Hepatocyte (in vitro differentiated cells): Measurements from ENCODE around the gene PARVG.

Experiments
- CTCF ChIP-seq: fragments of 200-600 bp; sonication (generic); IDR thresholded peaks from 2 replicates; pipeline ENCODE4 v1.5.1; 2016; ENCODE audit warnings: antibody characterized with exemption, mild to moderate bottlenecking; ENCODE audit not compliant: poor library complexity
- EZH2 ChIP-seq: fragments of 200-600 bp; sonication (generic); IDR thresholded peaks from 2 replicates; pipeline ENCODE4 v1.6.1; 2016; ENCODE audit warnings: antibody characterized with exemption, mild to moderate bottlenecking, borderline replicate concordance
- EZH2phosphoT487 ChIP-seq: fragments of 200-600 bp; sonication (generic); IDR thresholded peaks from one replicate; pipeline ENCODE4 v1.6.1; 2018; ENCODE audit warnings: antibody characterized with exemption, mild to moderate bottlenecking, low read depth, moderate library complexity; ENCODE audit not compliant: unreplicated experiment, severe bottlenecking

GRCh38 chr22:44188986-44189630 is 8.4 kb downstream of the PARVG start:
- TF ChIP-seq CTCF, result no peak
- TF ChIP-seq EZH2, result no peak
- no peak for TF ChIP-seq EZH2phosphoT487
